C4-2B (cell line): Measurements from ENCODE around the gene TNFRSF19.

Source experiments
- ZFX ChIP-seq: fragments of 450-650 bp; IDR thresholded peaks from 2 replicates; pipeline ENCODE4 v1.6.1; 2017
- TF ChIP-seq, protein P1 (sequence below): fragments of 450-650 bp; conservative IDR thresholded peaks from 2 replicates; pipeline ENCODE4 v1.5.1; 2017; ENCODE audit warnings: mild to moderate bottlenecking

DNA sequence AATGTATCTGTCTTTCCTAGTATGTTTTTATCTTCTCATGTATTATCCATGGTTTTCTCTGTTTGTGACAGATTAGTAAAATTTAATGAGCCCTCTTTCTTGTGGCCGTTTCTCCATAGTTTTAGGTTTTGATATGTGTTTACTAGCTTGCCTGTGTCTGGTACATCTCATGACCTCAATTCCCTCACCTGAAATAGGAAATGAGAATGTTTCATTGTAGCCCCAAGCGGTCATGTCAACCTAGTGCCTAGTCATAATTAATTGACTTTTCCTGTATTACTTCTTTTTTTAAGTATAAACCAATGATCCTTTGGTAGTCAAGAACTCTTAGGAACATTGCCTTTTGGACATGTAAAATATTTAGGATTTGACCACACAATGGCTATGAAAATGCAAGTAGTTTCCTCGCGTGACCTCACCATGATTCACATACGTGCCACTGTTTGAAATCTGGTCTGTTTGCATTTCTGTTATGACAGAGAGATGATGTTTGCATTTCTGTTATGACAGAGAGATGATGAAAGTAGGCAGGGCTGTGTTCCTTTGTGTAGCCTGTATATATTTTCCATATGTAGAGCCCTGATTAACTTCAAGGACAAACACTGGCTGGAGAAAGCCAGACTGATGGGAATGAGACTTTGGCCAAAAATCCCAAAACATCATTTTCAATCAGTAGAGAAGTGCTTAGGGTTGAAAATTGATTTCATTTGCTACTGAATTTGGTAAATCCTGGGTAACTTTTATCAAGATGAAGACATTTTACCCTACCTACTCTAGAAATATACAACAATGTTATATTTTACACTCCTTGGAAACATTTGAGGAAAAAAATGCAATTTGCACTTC, 104.8 kb downstream of the TNFRSF19 start:
- TF ChIP-seq, protein P1, sequence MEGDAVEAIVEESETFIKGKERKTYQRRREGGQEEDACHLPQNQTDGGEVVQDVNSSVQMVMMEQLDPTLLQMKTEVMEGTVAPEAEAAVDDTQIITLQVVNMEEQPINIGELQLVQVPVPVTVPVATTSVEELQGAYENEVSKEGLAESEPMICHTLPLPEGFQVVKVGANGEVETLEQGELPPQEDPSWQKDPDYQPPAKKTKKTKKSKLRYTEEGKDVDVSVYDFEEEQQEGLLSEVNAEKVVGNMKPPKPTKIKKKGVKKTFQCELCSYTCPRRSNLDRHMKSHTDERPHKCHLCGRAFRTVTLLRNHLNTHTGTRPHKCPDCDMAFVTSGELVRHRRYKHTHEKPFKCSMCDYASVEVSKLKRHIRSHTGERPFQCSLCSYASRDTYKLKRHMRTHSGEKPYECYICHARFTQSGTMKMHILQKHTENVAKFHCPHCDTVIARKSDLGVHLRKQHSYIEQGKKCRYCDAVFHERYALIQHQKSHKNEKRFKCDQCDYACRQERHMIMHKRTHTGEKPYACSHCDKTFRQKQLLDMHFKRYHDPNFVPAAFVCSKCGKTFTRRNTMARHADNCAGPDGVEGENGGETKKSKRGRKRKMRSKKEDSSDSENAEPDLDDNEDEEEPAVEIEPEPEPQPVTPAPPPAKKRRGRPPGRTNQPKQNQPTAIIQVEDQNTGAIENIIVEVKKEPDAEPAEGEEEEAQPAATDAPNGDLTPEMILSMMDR, result no peak
- no peak for TF ChIP-seq ZFX
